Esophagus (tissue), 2 donors: ENCODE measurements around the gene SEPTIN2. TPM values are rescaled to one million over a fixed set of nuclear protein-coding genes. Genes with fewer than 3 reads are reported as not detected.

Experiments used
- polyA plus RNA-seq, 2 donors: library from polyadenylated mRNA; stranded (reverse); fragments of 200-250 nt; gene quantifications; one replicate each; pipeline ENCODE4 v1.2.3, GENCODE V29; 2013
- donor health status: healthy with polysubstance abuse.
- donor health status: Bipolar disorder and iron deficiency.

SEPTIN2 gene
- polyA plus RNA-seq, 2 donors: 63.6 to 95.6 TPM

Other genes starting within 250 kb of the SEPTIN2 start
- gene MTERF4, start 213.6 kb upstream of the SEPTIN2 start, polyA plus RNA-seq: 10 to 100 TPM; 21.5 to 32.7 TPM
- gene PASK, start 166.5 kb upstream of the SEPTIN2 start, polyA plus RNA-seq: 1 to 10 TPM; 4.9 to 7.8 TPM
- 10 to 100 TPM; 74.3 to 78.2 TPM for gene PPP1R7, start 165.5 kb upstream of the SEPTIN2 start, polyA plus RNA-seq
- gene ANO7, start 127.2 kb upstream of the SEPTIN2 start, polyA plus RNA-seq: under 1 TPM; 0.14 to 0.21 TPM
- 100 to 1,000 TPM; 158 to 197 TPM for gene HDLBP, start 253 bp upstream of the SEPTIN2 start, polyA plus RNA-seq
- gene FARP2, start 40.4 kb downstream of the SEPTIN2 start, polyA plus RNA-seq: 10 to 100 TPM; 13.2 to 19.9 TPM
- 100 to 1,000 TPM; 116 to 132 TPM for gene STK25, start 192.7 kb downstream of the SEPTIN2 start, polyA plus RNA-seq
- gene BOK, start 242.8 kb downstream of the SEPTIN2 start, polyA plus RNA-seq: 10 to 100 TPM; 29.8 to 38.7 TPM